MCF 10A (cell line): Measurements from ENCODE around the gene RIMS4. TPM values are rescaled to one million over a fixed set of nuclear protein-coding genes. Genes with fewer than 3 reads are reported as not detected.

Experiments
- BruUV-seq: library from RNA; stranded (reverse); fragments of 400-500 nt; replicated peaks from 2 replicates; lab custom pipeline; 2021; lab: Mats Ljungman, UMichigan
- CTCF ChIA-PET: fragments of 300-600 bp; sonication (Branson Sonifier 250); formaldehyde crosslinking; extraction: SDS; loops from one replicate; lab custom pipeline; 2021; ENCODE audit warnings: antibody characterized with exemption, inconsistent platforms; lab: Yijun Ruan, JAX
- POLR2A ChIA-PET: fragments of 300-600, 350-650 bp; sonication (Branson Sonifier 250); formaldehyde crosslinking; extraction: SDS; loops from one replicate; lab custom pipeline; 2020; ENCODE audit warnings: antibody characterized with exemption, inconsistent platforms; lab: Yijun Ruan, JAX
- DNase-seq: peaks from one replicate; pipeline ENCODE4 v3.0.0-alpha.2; 2018; ENCODE audit not compliant: unreplicated experiment
- H3K27ac Mint-ChIP-seq: one replicate; pipeline ENCODE4 v1.8.0; 2022; ENCODE audit warnings: mild to moderate bottlenecking, low read depth, mixed read lengths; ENCODE audit not compliant: unreplicated experiment
- H3K27me3 Mint-ChIP-seq: one replicate; pipeline ENCODE4 v1.8.0; 2022; ENCODE audit warnings: mixed read lengths; ENCODE audit not compliant: insufficient read depth, unreplicated experiment
- H3K36me3 Mint-ChIP-seq: one replicate; pipeline ENCODE4 v1.8.0; 2022; ENCODE audit warnings: mild to moderate bottlenecking, moderate library complexity, mixed read lengths; ENCODE audit not compliant: insufficient read depth, unreplicated experiment
- H3K4me1 Mint-ChIP-seq: one replicate; pipeline ENCODE4 v1.8.0; 2022; ENCODE audit warnings: mixed read lengths; ENCODE audit not compliant: insufficient read depth, unreplicated experiment
- H3K4me3 Mint-ChIP-seq: one replicate; pipeline ENCODE4 v1.8.0; 2022; ENCODE audit warnings: mild to moderate bottlenecking, moderate library complexity, mixed read lengths; ENCODE audit not compliant: unreplicated experiment
- H3K9me3 Mint-ChIP-seq: one replicate; pipeline ENCODE4 v1.8.0; 2022; ENCODE audit warnings: mixed read lengths; ENCODE audit not compliant: unreplicated experiment
- CTCF ChIP-seq: fragments of 200-600 bp; IDR thresholded peaks from one replicate; pipeline ENCODE4 v1.8.0; 2022; ENCODE audit warnings: antibody characterized with exemption, mild to moderate bottlenecking; ENCODE audit not compliant: unreplicated experiment
- intact Hi-C: fragments of 100-400 bp; cut with micrococcal nuclease; formaldehyde crosslinking; loops from 2 replicates; pipeline ENCODE4 v1.14.1; 2022
- total RNA-seq: library from RNA; stranded (reverse); gene quantifications from 2 replicates; pipeline ENCODE4 v1.2.3, GENCODE V29; 2022

RIMS4 gene
- total RNA-seq, 1 experiment from 2014 or later, result not detected

GRCh38 chr20:44788706-44789456 lies 21.5 kb downstream of the RIMS4 start:
- no TSS peak for BruUV-seq
- H3K27me3 Mint-ChIP-seq, result peaks cover 48% of the 10 kb centered on the region
- H3K9me3 Mint-ChIP-seq, result no peaks in the 10 kb centered on the region
- no peaks in the 10 kb centered on the region for H3K4me1 Mint-ChIP-seq
- no peak overlapping the region for H3K4me3 Mint-ChIP-seq
- DNase-seq, result no peak
- ChIA-PET CTCF (interaction anchor here (1.0 kb wide), 1 partner anchor 41 kb away, joined by 3 read pairs; no protein-coding TSS in a partner anchor), POLR2A (no interaction called here)
- intact Hi-C loops, result no loop called here
- no peak for TF ChIP-seq CTCF
- no peaks in the 10 kb centered on the region for H3K36me3 Mint-ChIP-seq
- no peak overlapping the region for H3K27ac Mint-ChIP-seq

- TF ChIP-seq CTCF, result no peak
- H3K36me3 Mint-ChIP-seq, result no peaks in the 10 kb centered on the region
- no peak overlapping the region for H3K27ac Mint-ChIP-seq
- peaks cover 56% of the 10 kb centered on the region for H3K27me3 Mint-ChIP-seq
- no peak for DNase-seq
- H3K4me1 Mint-ChIP-seq, result no peaks in the 10 kb centered on the region
- BruUV-seq, result no TSS peak
- intact Hi-C loops, result no loop called here
- H3K4me3 Mint-ChIP-seq, result no peak overlapping the region
- ChIA-PET POLR2A (interaction anchor here (1.6 kb wide), 1 partner anchor 11 kb away, joined by 6 read pairs; no protein-coding TSS in a partner anchor), CTCF (interaction anchor here (1.8 kb wide), 1 partner anchor 11 kb away, joined by 5 read pairs; no protein-coding TSS in a partner anchor)
- no peaks in the 10 kb centered on the region for H3K9me3 Mint-ChIP-seq
These were observed 23.0 kb downstream of the RIMS4 start for GRCh38 chr20:44787299-44787698.

GRCh38 chr20:44785768-44786167 lies 24.6 kb downstream of the RIMS4 start:
- DNase-seq, result peak; percentile 42
- no TSS peak for BruUV-seq
- intact Hi-C loops, result no loop called here
- CTCF ChIA-PET, result interaction anchor here (0.7 to 1.8 kb wide), 10 partner anchors 8 to 508 kb away, joined by 3 to 12 read pairs (median 4); no protein-coding TSS in a partner anchor
- Mint-ChIP-seq H3K27ac (no peak overlapping the region), H3K36me3 (no peaks in the 10 kb centered on the region), H3K4me3 (no peak overlapping the region), H3K27me3 (peaks cover 55% of the 10 kb centered on the region), H3K9me3 (no peaks in the 10 kb centered on the region), H3K4me1 (no peaks in the 10 kb centered on the region)
- peak; percentile 11 for TF ChIP-seq CTCF
- POLR2A ChIA-PET, result interaction anchor here (0.7 kb wide), 1 partner anchor 13 kb away, joined by 3 read pairs; no protein-coding TSS in a partner anchor

GRCh38 chr20:44784688-44785087 lies 25.7 kb downstream of the RIMS4 start:
- DNase-seq, result no peak
- TF ChIP-seq CTCF, result no peak
- no TSS peak for BruUV-seq
- H3K4me3 Mint-ChIP-seq, result no peak overlapping the region
- H3K9me3 Mint-ChIP-seq, result no peaks in the 10 kb centered on the region
- CTCF ChIA-PET, result interaction anchor here (0.6 to 1.5 kb wide), 3 partner anchors 12 to 82 kb away, joined by 4 read pairs; no protein-coding TSS in a partner anchor
- H3K27ac Mint-ChIP-seq, result no peak overlapping the region
- H3K4me1 Mint-ChIP-seq, result no peaks in the 10 kb centered on the region
- POLR2A ChIA-PET, result interaction anchor here (0.7 to 1.0 kb wide), 2 partner anchors 27 to 829 kb away, joined by 3 read pairs; no protein-coding TSS in a partner anchor
- peaks cover 45% of the 10 kb centered on the region for H3K27me3 Mint-ChIP-seq
- H3K36me3 Mint-ChIP-seq, result no peaks in the 10 kb centered on the region
- intact Hi-C loops, result no loop called here
